Measurements from ENCODE around the gene EPB41L2.

Gene EPB41L2

DNA sequence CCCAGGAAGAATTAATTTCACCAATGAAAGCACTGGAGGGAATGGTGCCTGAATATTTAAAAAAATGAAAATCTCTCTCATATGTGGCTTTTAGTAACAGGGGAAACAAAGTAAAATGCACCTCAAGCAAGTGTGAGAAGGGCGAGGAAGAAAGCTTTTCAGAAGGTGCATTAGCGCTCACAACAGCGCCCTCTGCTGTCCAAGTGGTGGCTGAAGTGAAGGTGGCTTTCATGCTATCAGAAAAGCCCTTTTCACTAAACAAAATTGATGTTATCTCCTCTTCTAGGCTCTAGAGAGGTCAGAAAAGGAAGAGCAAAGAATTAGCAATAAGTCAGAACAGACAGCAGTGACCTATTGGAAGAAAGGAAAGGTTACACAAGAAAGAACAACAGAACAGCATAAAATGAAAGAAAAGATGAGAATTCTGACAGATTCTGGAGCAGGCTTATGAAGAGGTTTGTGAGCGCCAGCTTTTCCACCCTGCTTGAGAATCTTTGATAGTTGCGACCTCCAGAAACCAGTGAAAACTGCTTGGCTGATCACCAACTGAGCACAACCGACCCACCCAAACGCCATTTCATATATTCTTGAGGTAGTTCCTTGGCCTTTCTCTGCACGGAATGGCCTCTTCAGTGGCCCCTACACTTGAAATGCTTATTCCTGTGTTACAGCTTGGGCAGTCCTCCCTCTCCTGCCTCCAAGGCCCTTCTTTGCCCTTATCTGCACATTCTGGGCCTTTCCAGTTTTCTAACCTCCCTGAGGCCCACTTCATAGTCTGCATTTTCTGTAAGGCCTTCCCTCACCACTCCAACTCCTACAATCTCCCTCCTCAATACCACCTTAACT lies 190.6 kb downstream of the EPB41L2 start:
- TF ChIP-seq, protein P1, sequence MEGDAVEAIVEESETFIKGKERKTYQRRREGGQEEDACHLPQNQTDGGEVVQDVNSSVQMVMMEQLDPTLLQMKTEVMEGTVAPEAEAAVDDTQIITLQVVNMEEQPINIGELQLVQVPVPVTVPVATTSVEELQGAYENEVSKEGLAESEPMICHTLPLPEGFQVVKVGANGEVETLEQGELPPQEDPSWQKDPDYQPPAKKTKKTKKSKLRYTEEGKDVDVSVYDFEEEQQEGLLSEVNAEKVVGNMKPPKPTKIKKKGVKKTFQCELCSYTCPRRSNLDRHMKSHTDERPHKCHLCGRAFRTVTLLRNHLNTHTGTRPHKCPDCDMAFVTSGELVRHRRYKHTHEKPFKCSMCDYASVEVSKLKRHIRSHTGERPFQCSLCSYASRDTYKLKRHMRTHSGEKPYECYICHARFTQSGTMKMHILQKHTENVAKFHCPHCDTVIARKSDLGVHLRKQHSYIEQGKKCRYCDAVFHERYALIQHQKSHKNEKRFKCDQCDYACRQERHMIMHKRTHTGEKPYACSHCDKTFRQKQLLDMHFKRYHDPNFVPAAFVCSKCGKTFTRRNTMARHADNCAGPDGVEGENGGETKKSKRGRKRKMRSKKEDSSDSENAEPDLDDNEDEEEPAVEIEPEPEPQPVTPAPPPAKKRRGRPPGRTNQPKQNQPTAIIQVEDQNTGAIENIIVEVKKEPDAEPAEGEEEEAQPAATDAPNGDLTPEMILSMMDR (IDR thresholded peaks at IDR 0.05), result no peak
- Histone ChIP-seq H3K27me3 (no peaks in the 10 kb centered on the region), H3K4me1 (ENCODE audit: control insufficient read depth in 1 of 2, insufficient read depth in 1 of 2, low read depth in 1 of 2, low read length in 1 of 2) (no peaks in the 10 kb centered on the region), H3K36me3 (no peaks in the 10 kb centered on the region), H3K27ac (no peak overlapping the region), H3K9me3 (no peaks in the 10 kb centered on the region), H3K4me3 (ENCODE audit: low read depth in 1 of 2, low read length in 1 of 2) (no peak overlapping the region)

GRCh38 chr6:130870179-130870880 lies 192.7 kb downstream of the EPB41L2 start:
- no peak overlapping the region for H3K4me3 ChIP-seq (ENCODE audit: low read depth in 1 of 2, low read length in 1 of 2)

GRCh38 chr6:130869681-130870080 lies 193.4 kb downstream of the EPB41L2 start:
- H3K4me3 ChIP-seq (ENCODE audit: low read depth in 1 of 2, low read length in 1 of 2), result no peak overlapping the region

More at GRCh38 chr6:130870179-130870880, 192.7 kb downstream of the EPB41L2 start:
- Histone ChIP-seq H3K27ac (no peak overlapping the region), H3K27me3 (no peaks in the 10 kb centered on the region), H3K36me3 (no peaks in the 10 kb centered on the region), H3K9me3 (no peaks in the 10 kb centered on the region), H3K4me1 (ENCODE audit: control insufficient read depth in 1 of 2, insufficient read depth in 1 of 2, low read depth in 1 of 2, low read length in 1 of 2) (no peaks in the 10 kb centered on the region)
- TF ChIP-seq, protein P1 (IDR thresholded peaks at IDR 0.05), result no peak

GRCh38 chr6:130865793-130866192 lies 197.3 kb downstream of the EPB41L2 start:
- Histone ChIP-seq H3K36me3 (no peaks in the 10 kb centered on the region), H3K4me1 (ENCODE audit: control insufficient read depth in 1 of 2, insufficient read depth in 1 of 2, low read depth in 1 of 2, low read length in 1 of 2) (no peaks in the 10 kb centered on the region), H3K27me3 (no peaks in the 10 kb centered on the region), H3K4me3 (ENCODE audit: low read depth in 1 of 2, low read length in 1 of 2) (no peak overlapping the region), H3K27ac (no peak overlapping the region), H3K9me3 (no peaks in the 10 kb centered on the region)
- TF ChIP-seq, protein P1 (IDR thresholded peaks at IDR 0.05), result no peak

More at GRCh38 chr6:130869681-130870080, 193.4 kb downstream of the EPB41L2 start:
- H3K27me3 ChIP-seq, result no peaks in the 10 kb centered on the region
- H3K36me3 ChIP-seq, result no peaks in the 10 kb centered on the region
- no peaks in the 10 kb centered on the region for H3K4me1 ChIP-seq (ENCODE audit: control insufficient read depth in 1 of 2, insufficient read depth in 1 of 2, low read depth in 1 of 2, low read length in 1 of 2)
- no peaks in the 10 kb centered on the region for H3K9me3 ChIP-seq
- no peak overlapping the region for H3K27ac ChIP-seq
- TF ChIP-seq, protein P1 (IDR thresholded peaks at IDR 0.05), result no peak

- TF ChIP-seq, protein P1 (IDR thresholded peaks at IDR 0.05), result no peak
- no peaks in the 10 kb centered on the region for H3K36me3 ChIP-seq
- no peaks in the 10 kb centered on the region for H3K9me3 ChIP-seq
- H3K4me3 ChIP-seq (ENCODE audit: low read depth in 1 of 2, low read length in 1 of 2), result no peak overlapping the region
- no peaks in the 10 kb centered on the region for H3K4me1 ChIP-seq (ENCODE audit: control insufficient read depth in 1 of 2, insufficient read depth in 1 of 2, low read depth in 1 of 2, low read length in 1 of 2)
- no peak overlapping the region for H3K27ac ChIP-seq
- H3K27me3 ChIP-seq, result no peaks in the 10 kb centered on the region
These were observed 198.7 kb downstream of the EPB41L2 start for GRCh38 chr6:130864344-130864743.
